Measurements from ENCODE around the gene STAT3. TPM values are rescaled to one million over a fixed set of nuclear protein-coding genes. Genes with fewer than 3 reads are reported as not detected.

The STAT3 gene
- 43.0 and 43.3 TPM in 2 replicates for total RNA-seq

DNA sequence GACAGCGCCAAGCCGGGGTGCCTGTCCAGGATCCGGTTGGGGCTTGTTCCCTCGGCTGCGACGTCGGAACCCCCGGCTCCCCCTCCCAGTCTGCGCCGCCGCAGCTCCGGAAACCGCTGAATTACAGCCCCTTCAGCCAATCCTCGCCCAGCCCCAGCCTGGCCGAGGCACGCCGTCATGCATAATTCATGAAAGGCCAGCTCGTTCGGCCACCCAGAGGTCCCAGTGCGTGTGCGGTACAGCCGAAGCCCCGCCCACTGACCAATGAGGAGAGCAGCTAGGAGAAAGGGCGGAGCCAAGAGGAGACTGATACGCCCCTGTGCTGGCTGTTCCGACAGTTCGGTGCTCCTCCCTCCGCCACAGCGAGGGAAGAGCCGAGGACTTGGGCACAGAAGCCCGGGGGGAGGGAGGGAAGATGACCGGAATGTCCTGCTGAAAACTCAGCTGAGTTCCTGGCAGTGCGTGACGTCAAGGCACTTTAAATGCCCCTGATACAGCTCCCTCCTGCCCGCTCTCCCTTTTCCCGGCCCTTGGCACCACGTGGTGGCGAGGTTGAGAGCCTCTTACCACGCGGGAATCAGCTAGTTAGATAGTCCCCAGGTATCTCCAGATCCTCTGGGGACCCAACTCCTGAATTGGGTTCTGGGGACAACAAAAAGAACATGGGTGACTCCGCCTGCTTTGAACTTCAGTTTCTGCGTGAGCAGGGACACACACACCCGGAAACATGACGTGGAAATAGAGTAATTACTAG, at the start of gene STAT3:
Gene STAT3, minus strand, starts transcription at position 62 of the 754 bp plus-strand sequence. CDS start 39,926 bp downstream, outside the sequence.

DNA sequence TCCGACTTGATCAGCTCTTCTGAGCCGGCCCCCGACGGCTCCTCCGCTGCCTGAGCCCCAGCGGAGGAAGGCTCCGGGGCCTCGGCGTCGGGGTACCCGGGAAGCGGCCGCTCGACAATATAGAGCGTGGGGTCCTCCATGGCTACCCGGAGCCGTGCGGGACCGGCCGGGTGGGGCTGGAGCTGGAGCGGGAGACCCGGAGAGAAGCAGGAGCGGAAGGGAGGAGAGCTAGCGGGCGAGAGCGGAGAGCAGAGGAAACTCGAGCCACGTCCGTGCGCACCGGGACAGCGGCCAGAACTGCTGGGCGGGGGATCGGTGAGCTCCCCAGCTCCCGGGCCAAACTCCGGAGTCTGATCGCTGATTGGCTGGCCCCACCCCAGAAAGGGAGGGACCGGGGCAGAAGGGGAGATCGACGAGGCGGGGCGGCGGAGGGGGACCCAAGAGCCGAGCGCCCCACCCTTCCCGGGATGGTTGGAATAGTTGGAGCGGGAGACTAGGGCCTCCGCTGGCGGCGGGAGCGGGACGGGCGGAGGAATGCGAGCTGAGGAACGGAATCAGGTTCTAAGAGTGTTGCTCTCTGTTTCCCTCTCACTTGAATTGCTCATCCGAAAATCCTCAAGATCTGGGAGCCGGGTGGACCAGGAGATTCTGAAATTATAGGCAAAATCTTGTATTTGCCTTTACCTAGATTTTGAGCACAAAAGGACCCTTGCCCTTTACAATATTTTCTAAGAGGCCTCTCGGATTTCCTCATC, 34.9 kb upstream of the STAT3 start, which contains the start of gene CAVIN1:
Gene CAVIN1, minus strand, starts transcription at position 299 of the 755 bp plus-strand sequence. Its CDS starts 159 bp downstream, at position 140.

DNA sequence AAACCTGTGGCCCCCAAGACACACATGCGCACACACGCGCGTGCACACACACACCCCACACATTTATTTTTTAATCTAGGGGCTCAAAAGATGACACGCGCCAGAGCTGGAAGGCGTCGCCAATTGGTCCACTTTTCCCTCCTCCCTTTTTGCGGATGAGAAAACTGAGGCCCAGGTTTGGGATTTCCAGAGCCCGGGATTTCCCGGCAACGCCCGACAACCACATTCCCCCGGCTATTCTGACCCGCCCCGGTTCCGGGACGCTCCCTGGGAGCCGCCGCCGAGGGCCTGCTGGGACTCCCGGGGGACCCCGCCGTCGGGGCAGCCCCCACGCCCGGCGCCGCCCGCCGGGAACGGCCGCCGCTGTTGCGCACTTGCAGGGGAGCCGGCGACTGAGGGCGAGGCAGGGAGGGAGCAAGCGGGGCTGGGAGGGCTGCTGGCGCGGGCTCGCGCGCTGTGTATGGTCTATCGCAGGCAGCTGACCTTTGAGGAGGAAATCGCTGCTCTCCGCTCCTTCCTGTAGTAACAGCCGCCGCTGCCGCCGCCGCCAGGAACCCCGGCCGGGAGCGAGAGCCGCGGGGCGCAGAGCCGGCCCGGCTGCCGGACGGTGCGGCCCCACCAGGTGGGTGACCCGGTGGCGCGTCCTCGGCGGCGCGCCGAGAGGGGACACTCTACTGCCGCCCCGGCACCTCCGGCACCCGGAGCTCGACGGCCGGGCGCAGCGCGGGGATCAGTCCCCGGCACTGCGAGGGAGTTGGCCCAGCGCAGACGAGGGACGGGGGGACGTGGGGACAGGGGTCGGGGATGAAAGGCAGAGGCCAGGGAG, 100.1 kb downstream of the STAT3 start, which contains the start of gene STAT5A:
Gene STAT5A, plus strand, starts transcription at position 522 of the 826 bp plus-strand sequence. CDS start 914 bp downstream, outside the sequence.

DNA sequence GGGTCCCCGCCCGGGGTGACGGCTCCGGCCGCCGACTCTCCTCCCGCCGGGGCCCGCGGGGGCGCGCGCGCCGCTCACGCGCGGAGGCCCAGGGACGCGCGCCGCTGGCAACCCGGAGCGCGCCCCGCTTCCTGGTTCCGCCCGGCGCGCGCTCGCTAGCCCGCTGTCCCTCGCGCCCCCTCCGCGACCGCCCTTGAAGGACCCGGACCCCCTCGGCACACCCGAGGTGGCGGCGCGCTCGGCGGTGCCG, 112.0 kb downstream of the STAT3 start, which contains the start of gene STAT5B:
Gene STAT5B, minus strand, starts transcription at position 33 of the 250 bp plus-strand sequence. CDS start 44,264 bp downstream, outside the sequence.

Other genes with a start within 250 kb of the STAT3 start
- 122 and 133 TPM in 2 replicates for gene RAB5C, start 233.5 kb downstream of the STAT3 start, total RNA-seq
- under 0.01 TPM in 1 of 2 replicates, not detected in the other for gene KCNH4, start 207.3 kb downstream of the STAT3 start, total RNA-seq
- gene HCRT, start 203.0 kb downstream of the STAT3 start, total RNA-seq, result not detected in 2 replicates
- 8.2 and 10.1 TPM in 2 replicates for gene GHDC, start 193.9 kb downstream of the STAT3 start, total RNA-seq
- gene STAT5B, start 112.1 kb downstream of the STAT3 start, total RNA-seq, result 12.5 and 14.1 TPM in 2 replicates
- gene STAT5A, start 99.9 kb downstream of the STAT3 start, total RNA-seq, result 6.4 and 11.8 TPM in 2 replicates
- 474 and 513 TPM in 2 replicates for gene CAVIN1, start 34.8 kb upstream of the STAT3 start, total RNA-seq
- 15.8 and 19.6 TPM in 2 replicates for gene ATP6V0A1, start 70.4 kb upstream of the STAT3 start, total RNA-seq
- 31.4 and 37.3 TPM in 2 replicates for gene NAGLU, start 147.8 kb upstream of the STAT3 start, total RNA-seq
- gene HSD17B1, start 164.5 kb upstream of the STAT3 start, total RNA-seq, result 0.84 and 1.3 TPM in 2 replicates
- 43.4 and 44.7 TPM in 2 replicates for gene COASY, start 173.7 kb upstream of the STAT3 start, total RNA-seq
- gene MLX, start 178.7 kb upstream of the STAT3 start, total RNA-seq, result 40.9 and 41.5 TPM in 2 replicates
- gene PSMC3IP, start 189.3 kb upstream of the STAT3 start, total RNA-seq, result 14.6 and 17.0 TPM in 2 replicates
- 33.3 and 38.8 TPM in 2 replicates for gene RETREG3, start 220.9 kb upstream of the STAT3 start, total RNA-seq
- 119 and 128 TPM in 2 replicates for gene TUBG1, start 221.2 kb upstream of the STAT3 start, total RNA-seq